ENCODE measurements around the gene CCIN.

CCIN gene

DNA sequence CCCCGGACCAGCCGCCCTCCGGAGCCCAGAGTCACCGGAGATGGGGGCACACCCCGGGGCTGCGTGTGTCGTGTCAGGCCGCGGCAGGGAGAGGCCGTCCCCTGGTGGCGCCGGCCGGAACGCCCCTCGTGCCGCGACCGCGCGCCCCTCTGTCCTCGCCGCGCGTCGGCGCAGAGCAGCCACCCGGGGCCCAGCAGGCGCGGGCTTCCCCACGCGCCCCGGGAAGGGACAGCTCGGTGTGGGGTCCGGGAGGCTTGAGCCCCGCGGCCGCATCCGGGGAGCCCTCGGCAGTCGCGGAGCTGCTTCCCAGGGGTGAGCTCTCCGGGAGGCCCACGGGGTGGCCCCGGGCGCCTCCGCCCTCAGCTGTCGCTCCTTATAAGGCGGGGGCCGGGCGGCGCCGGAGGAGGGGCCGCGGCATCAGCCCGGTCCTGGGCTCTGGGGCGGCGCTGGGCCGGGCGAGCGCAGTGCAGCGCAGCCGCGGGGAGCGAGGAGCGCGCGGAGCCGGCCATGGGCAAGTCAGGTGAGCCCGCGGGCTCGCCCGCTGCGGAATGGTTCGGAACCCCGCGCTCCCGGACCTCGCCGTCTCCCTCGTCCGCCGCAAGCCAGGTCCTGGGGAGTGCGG, 32.8 kb upstream of the CCIN start, which contains the start of gene GLIPR2:
GLIPR2 (plus strand) TSS at position 462 of the 622 bp plus-strand sequence; CDS start at position 508, 46 bp downstream.
- no peaks in the 10 kb centered on the region for H3K9me3 Mint-ChIP-seq
- peaks cover 54% of the 10 kb centered on the region for H3K4me1 Mint-ChIP-seq
- H3K4me3 Mint-ChIP-seq, result peak within 1 kb of the TSS; percentile 93
- peak; percentile 98 for ATAC-seq
- H3K36me3 Mint-ChIP-seq, result no peaks in the 10 kb centered on the region
- no peaks in the 10 kb centered on the region for H3K27me3 Mint-ChIP-seq
- H3K27ac Mint-ChIP-seq, result peak within 1 kb of the TSS; percentile 88

DNA sequence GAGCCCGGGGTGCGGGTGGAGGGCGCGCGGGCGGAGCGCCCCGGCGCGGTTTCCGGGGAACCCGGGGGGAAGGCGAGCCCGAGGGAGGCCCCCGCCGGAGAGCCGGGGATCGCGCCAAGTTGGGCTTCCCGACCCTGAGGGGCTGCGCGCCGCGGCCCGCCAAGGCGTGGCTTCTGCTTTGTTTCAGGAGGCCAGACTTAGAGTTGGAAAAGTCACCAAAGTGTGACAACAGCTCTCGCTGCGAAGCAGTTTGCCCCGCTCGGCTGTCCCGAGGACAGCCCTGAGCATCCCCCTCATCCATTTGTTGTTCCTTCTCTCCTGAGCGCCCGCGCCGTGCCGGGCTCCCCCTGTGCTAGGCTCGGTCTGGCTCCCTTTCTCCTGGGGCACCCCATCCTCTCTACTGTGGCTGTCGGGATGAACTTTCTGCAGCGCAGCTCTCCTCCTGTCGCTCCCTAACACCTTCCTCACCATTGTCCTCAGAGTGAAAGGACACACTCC, 32.2 kb upstream of the CCIN start:
- Mint-ChIP-seq H3K27me3 (no peaks in the 10 kb centered on the region), H3K4me1 (peaks cover 60% of the 10 kb centered on the region), H3K27ac (peak overlapping the region; percentile 88), H3K4me3 (peak overlapping the region; percentile 93), H3K9me3 (no peaks in the 10 kb centered on the region), H3K36me3 (no peaks in the 10 kb centered on the region)
- ATAC-seq, result peak; percentile 1

- Mint-ChIP-seq H3K27me3 (no peaks in the 10 kb centered on the region), H3K4me1 (peaks cover 65% of the 10 kb centered on the region), H3K36me3 (no peaks in the 10 kb centered on the region), H3K4me3 (peak overlapping the region; percentile 93), H3K27ac (peak overlapping the region; percentile 88), H3K9me3 (no peaks in the 10 kb centered on the region)
- no peak for ATAC-seq
These were observed 31.7 kb upstream of the CCIN start for GRCh38 chr9:36137392-36138004.

GRCh38 chr9:36138496-36138895, 30.7 kb upstream of the CCIN start:
- Mint-ChIP-seq H3K27me3 (no peaks in the 10 kb centered on the region), H3K27ac (peak overlapping the region; percentile 63), H3K36me3 (no peaks in the 10 kb centered on the region), H3K4me3 (no peak overlapping the region), H3K9me3 (no peaks in the 10 kb centered on the region), H3K4me1 (peaks cover 75% of the 10 kb centered on the region)
- ATAC-seq, result no peak

GRCh38 chr9:36138901-36139300, 30.3 kb upstream of the CCIN start:
- H3K27me3 Mint-ChIP-seq, result no peaks in the 10 kb centered on the region
- peak overlapping the region; percentile 63 for H3K27ac Mint-ChIP-seq
- no peaks in the 10 kb centered on the region for H3K9me3 Mint-ChIP-seq
- no peak for ATAC-seq
- H3K4me3 Mint-ChIP-seq, result no peak overlapping the region
- H3K4me1 Mint-ChIP-seq, result peaks cover 79% of the 10 kb centered on the region
- H3K36me3 Mint-ChIP-seq, result no peaks in the 10 kb centered on the region

DNA sequence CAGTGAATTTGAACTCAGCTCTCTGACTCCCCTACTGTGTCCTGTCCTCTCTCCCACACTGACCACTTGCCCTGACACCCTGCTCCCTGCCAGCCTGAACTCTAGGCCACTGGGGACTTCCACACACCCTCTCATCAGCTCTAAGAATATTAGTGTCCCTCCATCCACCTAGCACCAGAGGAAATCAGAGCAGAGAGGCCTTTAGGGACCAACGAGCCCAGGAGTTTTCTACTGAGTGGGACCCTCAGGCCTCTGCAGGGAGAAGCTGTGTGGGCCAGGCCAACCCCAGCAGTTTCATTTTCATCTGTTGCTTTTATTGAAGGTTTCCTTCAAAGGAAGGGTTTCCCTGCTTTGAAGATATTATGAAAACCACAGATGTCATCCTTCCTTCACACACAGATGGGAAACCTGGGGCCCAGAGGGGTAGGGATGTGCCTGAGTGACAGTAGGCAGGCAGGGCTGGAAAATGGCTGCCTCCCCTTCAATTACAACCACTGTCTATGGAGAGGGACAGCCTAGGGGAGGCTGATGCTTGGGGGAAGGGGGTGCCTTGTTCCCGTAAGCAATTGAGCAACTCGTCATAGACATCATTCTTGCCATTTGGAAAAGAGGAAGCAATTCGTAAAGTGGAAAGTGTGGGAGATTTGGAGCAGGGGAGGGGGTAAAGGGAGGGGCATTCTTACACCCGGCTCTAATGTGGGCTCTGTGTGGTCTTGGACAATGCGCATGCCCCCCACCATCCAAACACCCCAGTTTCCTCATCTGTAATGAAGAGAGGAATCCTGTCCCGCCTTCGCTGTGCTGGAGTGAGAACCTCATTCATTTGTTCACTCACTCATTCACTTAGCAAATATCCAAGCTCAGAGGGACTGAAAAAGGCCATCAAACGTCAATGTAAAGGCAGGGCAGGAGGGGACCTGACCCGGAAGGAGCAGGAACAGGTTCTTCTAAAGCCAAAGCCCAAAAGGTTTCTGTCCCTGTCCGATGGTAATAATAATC, 28.8 kb upstream of the CCIN start:
- no peak for ATAC-seq
- peaks cover 3% of the 10 kb centered on the region for H3K36me3 Mint-ChIP-seq
- peak overlapping the region; percentile 63 for H3K27ac Mint-ChIP-seq
- H3K9me3 Mint-ChIP-seq, result peaks cover 2% of the 10 kb centered on the region
- H3K27me3 Mint-ChIP-seq, result no peaks in the 10 kb centered on the region
- no peak overlapping the region for H3K4me3 Mint-ChIP-seq
- H3K4me1 Mint-ChIP-seq, result peaks cover 94% of the 10 kb centered on the region

- H3K27ac Mint-ChIP-seq, result peak overlapping the region; percentile 98
- no peak overlapping the region for H3K4me3 Mint-ChIP-seq
- H3K36me3 Mint-ChIP-seq, result peaks cover 12% of the 10 kb centered on the region
- H3K27me3 Mint-ChIP-seq, result no peaks in the 10 kb centered on the region
- no peak for ATAC-seq
- peaks cover 6% of the 10 kb centered on the region for H3K9me3 Mint-ChIP-seq
- peaks cover 95% of the 10 kb centered on the region for H3K4me1 Mint-ChIP-seq
These were observed 27.9 kb upstream of the CCIN start for GRCh38 chr9:36141288-36141687.

DNA sequence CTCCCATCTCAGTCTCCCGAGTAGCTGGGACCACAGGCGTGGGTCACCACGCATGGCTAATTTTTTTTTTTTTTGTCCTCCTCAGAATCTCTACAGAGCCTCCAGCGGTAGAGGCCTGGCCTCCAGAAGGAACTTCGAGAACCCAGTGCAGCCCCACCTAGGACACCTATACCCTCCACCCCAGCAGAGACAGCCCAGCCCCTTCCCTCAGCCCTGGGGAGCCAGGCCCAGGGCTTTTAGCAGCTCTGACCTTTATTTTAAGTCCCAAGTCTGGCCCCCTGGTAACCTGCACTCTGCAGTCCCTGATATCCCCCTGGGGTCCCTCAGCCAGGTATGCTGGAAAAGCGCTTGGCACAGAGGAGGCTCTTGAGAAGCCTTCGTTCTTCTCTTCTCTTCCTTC, 27.4 kb upstream of the CCIN start:
- H3K36me3 Mint-ChIP-seq, result peaks cover 15% of the 10 kb centered on the region
- no peaks in the 10 kb centered on the region for H3K27me3 Mint-ChIP-seq

DNA sequence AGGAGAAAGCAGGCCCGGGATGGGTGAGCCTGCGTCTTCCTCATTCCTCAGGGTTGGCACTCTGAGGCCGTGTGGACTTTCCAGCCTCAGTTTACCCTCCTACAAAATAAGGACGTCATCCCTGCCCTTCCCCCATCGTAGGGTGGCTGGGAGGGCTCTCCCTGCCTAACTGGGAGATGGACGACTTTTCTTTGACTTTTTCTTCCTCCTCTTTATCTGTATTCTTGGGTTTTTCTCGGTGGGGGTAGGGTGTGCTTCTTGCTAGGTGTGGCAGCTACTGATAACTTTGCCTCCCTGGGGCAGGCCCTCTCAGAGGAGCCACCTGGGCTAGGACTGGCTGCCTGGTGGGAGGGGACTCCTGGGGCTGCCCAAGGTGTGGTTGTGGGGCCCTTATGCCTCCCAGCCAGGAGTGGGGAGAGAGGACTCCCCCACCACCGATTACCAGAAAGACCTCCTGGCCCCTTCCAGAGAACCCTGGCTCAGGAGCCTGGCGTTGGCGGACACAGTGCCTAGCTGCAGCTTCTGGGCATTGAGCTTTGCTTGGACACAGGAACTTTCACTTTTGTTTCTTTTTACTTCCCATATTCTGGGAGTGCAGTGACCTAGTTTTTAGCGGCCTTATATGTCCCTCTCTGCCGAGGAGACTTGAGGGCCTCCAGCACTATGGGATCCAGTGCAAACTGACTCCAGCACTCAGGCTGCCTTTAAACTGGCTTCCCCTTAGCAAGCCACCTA, 26.5 kb upstream of the CCIN start:
- Mint-ChIP-seq H3K36me3 (peaks cover 22% of the 10 kb centered on the region), H3K9me3 (peaks cover 6% of the 10 kb centered on the region), H3K4me1 (peaks cover 97% of the 10 kb centered on the region), H3K27me3 (no peaks in the 10 kb centered on the region), H3K27ac (peak overlapping the region; percentile 98), H3K4me3 (peak overlapping the region; percentile 94)
- peak; percentile 53 for ATAC-seq

More for the DNA sequence above, 27.4 kb upstream of the CCIN start:
- H3K27ac Mint-ChIP-seq, result peak overlapping the region; percentile 98
- peaks cover 97% of the 10 kb centered on the region for H3K4me1 Mint-ChIP-seq
- H3K4me3 Mint-ChIP-seq, result no peak overlapping the region
- no peak for ATAC-seq
- peaks cover 6% of the 10 kb centered on the region for H3K9me3 Mint-ChIP-seq

GRCh38 chr9:36143245-36143641, 25.9 kb upstream of the CCIN start:
- no peaks in the 10 kb centered on the region for H3K27me3 Mint-ChIP-seq
- peak overlapping the region; percentile 98 for H3K27ac Mint-ChIP-seq
- peak overlapping the region; percentile 94 for H3K4me3 Mint-ChIP-seq
- peaks cover 6% of the 10 kb centered on the region for H3K9me3 Mint-ChIP-seq
- no peak for ATAC-seq
- peaks cover 22% of the 10 kb centered on the region for H3K36me3 Mint-ChIP-seq
- H3K4me1 Mint-ChIP-seq, result peaks cover 93% of the 10 kb centered on the region

DNA sequence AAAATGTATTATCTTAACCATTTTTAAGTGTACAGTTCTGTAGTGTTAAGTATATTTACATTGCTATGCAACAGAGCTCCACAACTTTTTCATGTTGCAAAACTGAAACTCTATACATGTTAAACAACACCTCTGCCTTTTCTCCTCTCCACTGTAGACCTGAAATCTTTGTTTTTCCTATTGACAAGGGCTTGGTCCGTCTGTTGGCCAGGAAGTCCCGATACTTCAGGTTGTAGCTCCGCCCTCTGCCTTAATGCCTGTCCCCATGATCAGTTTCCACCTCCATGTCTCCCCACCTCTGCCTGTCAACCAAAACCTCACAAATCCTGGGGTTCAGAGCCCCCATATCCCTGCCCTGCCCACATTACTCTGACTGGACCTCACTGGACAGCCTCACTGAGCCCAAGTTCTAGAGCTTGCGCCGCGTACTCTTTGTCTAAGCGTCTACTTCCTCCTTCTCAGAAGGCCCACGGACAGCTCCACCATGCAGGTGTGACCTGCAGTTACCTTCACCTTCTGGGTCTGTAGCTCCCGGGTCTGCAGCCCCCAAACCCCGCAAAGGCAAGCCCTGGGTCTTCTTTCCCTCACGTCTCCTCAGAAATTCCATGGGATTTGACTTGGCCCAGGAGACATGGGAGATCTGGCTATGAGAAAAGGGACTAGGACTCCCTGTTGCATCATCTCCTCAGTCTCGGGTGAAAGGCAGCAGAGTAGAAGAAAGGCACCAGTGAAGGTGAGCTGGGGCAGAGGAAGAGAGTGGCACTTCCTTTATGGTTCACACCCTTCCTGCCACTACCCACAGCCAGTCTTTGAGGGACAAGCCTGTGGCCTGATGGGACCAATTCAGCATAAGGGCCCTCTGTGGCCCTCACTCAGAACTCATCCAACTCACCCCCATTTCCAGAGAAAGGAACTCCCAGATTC, 24.6 kb upstream of the CCIN start:
- Mint-ChIP-seq H3K36me3 (peaks cover 22% of the 10 kb centered on the region), H3K27ac (peak overlapping the region; percentile 98), H3K4me3 (peak overlapping the region; percentile 94), H3K4me1 (peaks cover 80% of the 10 kb centered on the region), H3K27me3 (no peaks in the 10 kb centered on the region), H3K9me3 (peaks cover 6% of the 10 kb centered on the region)
- ATAC-seq, result peak; percentile 75

- ATAC-seq, result no peak
- Mint-ChIP-seq H3K27ac (peak overlapping the region; percentile 98), H3K9me3 (peaks cover 6% of the 10 kb centered on the region), H3K4me1 (peaks cover 76% of the 10 kb centered on the region), H3K4me3 (no peak overlapping the region), H3K27me3 (no peaks in the 10 kb centered on the region), H3K36me3 (peaks cover 22% of the 10 kb centered on the region)
These were observed 23.2 kb upstream of the CCIN start for GRCh38 chr9:36145970-36146369.

DNA sequence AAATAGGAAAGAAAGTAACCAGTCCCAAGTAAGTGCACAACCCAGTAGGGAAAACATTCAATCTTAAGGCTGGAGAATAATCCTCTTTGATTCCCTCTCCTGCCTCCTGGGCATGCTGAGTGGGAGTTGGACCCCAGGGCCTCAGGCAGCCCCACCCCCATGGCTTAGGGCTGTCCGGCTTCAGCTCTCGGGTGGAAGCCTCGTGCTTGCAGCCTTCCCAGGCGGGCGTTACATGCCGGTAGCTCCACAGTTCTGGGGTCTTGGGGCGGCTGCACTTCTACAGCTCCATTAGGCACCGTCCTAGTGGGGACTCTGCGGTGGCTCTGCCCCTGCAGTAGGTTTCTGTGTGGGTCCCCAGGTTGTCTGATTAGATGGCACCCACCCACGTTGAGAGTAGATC, 22.5 kb upstream of the CCIN start:
- Mint-ChIP-seq H3K27me3 (no peaks in the 10 kb centered on the region), H3K4me3 (no peak overlapping the region), H3K27ac (peak overlapping the region; percentile 98), H3K4me1 (peaks cover 76% of the 10 kb centered on the region), H3K9me3 (peaks cover 6% of the 10 kb centered on the region), H3K36me3 (peaks cover 22% of the 10 kb centered on the region)
- ATAC-seq, result no peak
